DOHH2 (cell line): ENCODE results near the gene CEP290.
"Not testable (repeated sequence)": the region's sequence is repeated elsewhere in the genome, so short reads cannot be mapped to it uniquely, and the experiment has no call there.

Experiments used
- H3F3A ChIP-seq: fragments of 200-600 bp; sonication (generic), shearing (Covaris generic); 2 replicates; pipeline ENCODE4 v1.6.0; 2016; ENCODE audit warnings: antibody characterized with exemption, mild to moderate bottlenecking; ENCODE audit not compliant: control insufficient read depth, insufficient read depth
- H3K27ac ChIP-seq: fragments of 200-600 bp; sonication (generic); 2 replicates; pipeline ENCODE4 v1.5.1; 2014; ENCODE audit warnings: low read depth, mild to moderate bottlenecking, low read length, moderate library complexity
- H3K27me3 ChIP-seq: fragments of 200-600 bp; sonication (generic); 2 replicates; pipeline ENCODE4 v1.6.1; 2014; ENCODE audit warnings: mild to moderate bottlenecking, low read length, mixed read lengths; ENCODE audit not compliant: control insufficient read depth
- H3K36me3 ChIP-seq: fragments of 200-600 bp; sonication (generic); 2 replicates; pipeline ENCODE4 v1.6.1; 2014; ENCODE audit warnings: mild to moderate bottlenecking, low read length, moderate library complexity, mixed read lengths; ENCODE audit not compliant: control insufficient read depth
- H3K4me1 ChIP-seq: fragments of 200-600 bp; sonication (generic); 2 replicates; pipeline ENCODE4 v1.6.1; 2014; ENCODE audit warnings: mild to moderate bottlenecking, low read length, mixed read lengths; ENCODE audit not compliant: control insufficient read depth
- H3K4me2 ChIP-seq: fragments of 200-600 bp; sonication (generic); 2 replicates; pipeline ENCODE4 v1.6.0; 2014; ENCODE audit warnings: mild to moderate bottlenecking, low read length, moderate library complexity
- H3K4me3 ChIP-seq: fragments of 200-600 bp; sonication (generic); 2 replicates; pipeline ENCODE4 v1.5.1; 2014; ENCODE audit warnings: mild to moderate bottlenecking, low read length, mixed read lengths
- H3K79me2 ChIP-seq: fragments of 200-600 bp; sonication (generic); 2 replicates; pipeline ENCODE4 v1.6.1; 2014; ENCODE audit warnings: mild to moderate bottlenecking, low read length, mixed read lengths; ENCODE audit not compliant: control insufficient read depth
- H3K9me2 ChIP-seq: fragments of 200-600 bp; sonication (generic); replicated peaks from 2 replicates; pipeline ENCODE4 v1.6.1; 2014; ENCODE audit warnings: mild to moderate bottlenecking, low read length, mixed read lengths; ENCODE audit not compliant: control insufficient read depth
- H3K9me3 ChIP-seq: fragments of 200-600 bp; sonication (generic); 2 replicates; pipeline ENCODE4 v1.6.1; 2014; ENCODE audit warnings: antibody characterized with exemption, low read length, mixed read lengths; ENCODE audit not compliant: control insufficient read depth, insufficient read depth
- H4K20me1 ChIP-seq: fragments of 200-600 bp; sonication (generic); 2 replicates; pipeline ENCODE4 v1.6.0; 2014; ENCODE audit warnings: low read depth, mild to moderate bottlenecking, antibody characterized with exemption, low read length, moderate library complexity; ENCODE audit not compliant: control insufficient read depth, insufficient read depth
- EZH2phosphoT487 ChIP-seq: fragments of 200-600 bp; sonication (generic); IDR thresholded peaks from 2 replicates; pipeline ENCODE4 v1.6.1; 2017; ENCODE audit warnings: borderline replicate concordance, mild to moderate bottlenecking, antibody characterized with exemption, low read length, moderate library complexity, mixed read lengths
- TF ChIP-seq, protein P1 (sequence below): fragments of 200-600 bp; sonication (generic); IDR thresholded peaks from one replicate; pipeline ENCODE4 v1.5.1; 2014; ENCODE audit warnings: antibody characterized with exemption, mild to moderate bottlenecking, low read depth, low read length; ENCODE audit not compliant: poor library complexity, severe bottlenecking

Gene CEP290

DNA sequence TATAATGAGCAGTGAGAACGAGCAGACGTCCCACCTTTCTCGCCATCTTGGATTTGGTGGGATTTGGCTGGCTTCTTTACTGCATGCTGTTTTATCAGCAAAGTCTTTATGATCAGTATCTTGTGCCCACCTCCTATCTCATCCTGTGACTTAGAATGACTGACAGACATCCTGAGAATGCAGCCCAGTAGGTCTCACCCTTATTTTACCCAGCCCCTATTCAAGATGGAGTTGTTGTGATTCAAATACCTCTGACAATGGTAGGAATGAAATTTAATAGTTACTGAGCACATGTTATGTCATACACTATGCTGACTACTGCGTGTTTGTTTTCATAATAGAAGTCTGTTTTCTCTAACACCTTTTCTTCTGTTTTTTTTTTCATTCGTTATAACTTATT is 2.1 kb upstream of the CEP290 start:
- Histone ChIP-seq H3F3A (no peaks in the 10 kb centered on the region), H3K4me1 (peaks cover 33% of the 10 kb centered on the region), H4K20me1 (no peaks in the 10 kb centered on the region; the same call in 1 of the 2 replicates), H3K9me2 (no peaks in the 10 kb centered on the region), H3K4me2 (peak overlapping the region; percentile 78; the same call in 1 of the 2 replicates), H3K9me3 (no peaks in the 10 kb centered on the region), H3K4me3 (0 out of 2 replicates have a peak overlapping the region, but pooled peaks have one; percentile 77), H3K27me3 (no peaks in the 10 kb centered on the region), H3K79me2 (peaks cover 49% of the 10 kb centered on the region), H3K36me3 (peaks cover 11% of the 10 kb centered on the region), H3K27ac (no peak overlapping the region)
- TF ChIP-seq, protein P1, sequence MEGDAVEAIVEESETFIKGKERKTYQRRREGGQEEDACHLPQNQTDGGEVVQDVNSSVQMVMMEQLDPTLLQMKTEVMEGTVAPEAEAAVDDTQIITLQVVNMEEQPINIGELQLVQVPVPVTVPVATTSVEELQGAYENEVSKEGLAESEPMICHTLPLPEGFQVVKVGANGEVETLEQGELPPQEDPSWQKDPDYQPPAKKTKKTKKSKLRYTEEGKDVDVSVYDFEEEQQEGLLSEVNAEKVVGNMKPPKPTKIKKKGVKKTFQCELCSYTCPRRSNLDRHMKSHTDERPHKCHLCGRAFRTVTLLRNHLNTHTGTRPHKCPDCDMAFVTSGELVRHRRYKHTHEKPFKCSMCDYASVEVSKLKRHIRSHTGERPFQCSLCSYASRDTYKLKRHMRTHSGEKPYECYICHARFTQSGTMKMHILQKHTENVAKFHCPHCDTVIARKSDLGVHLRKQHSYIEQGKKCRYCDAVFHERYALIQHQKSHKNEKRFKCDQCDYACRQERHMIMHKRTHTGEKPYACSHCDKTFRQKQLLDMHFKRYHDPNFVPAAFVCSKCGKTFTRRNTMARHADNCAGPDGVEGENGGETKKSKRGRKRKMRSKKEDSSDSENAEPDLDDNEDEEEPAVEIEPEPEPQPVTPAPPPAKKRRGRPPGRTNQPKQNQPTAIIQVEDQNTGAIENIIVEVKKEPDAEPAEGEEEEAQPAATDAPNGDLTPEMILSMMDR = no peak
- TF ChIP-seq EZH2phosphoT487 = no peak

DNA sequence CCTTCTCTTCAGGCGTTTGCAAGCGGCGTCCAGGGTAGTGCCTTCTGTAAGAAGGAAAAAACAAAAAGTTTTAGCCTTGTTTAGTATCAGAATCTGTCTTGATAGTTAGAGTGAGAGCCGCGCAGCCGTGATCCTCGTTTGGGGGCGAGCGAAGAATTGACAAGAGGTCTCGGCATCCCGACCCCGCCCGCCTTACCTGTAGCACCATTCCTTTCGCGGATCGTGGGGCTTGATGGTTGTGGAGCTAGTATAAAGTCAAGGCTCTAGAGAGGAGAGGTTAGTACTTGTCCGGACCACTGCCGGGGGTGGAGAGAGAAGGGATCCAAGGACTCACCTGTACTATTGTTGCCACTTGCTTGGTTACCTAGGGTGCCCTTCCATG is 713 bp upstream of the CEP290 start:
- H3K4me3 ChIP-seq = peak overlapping the region; percentile 77
- H3K27ac ChIP-seq = no peak overlapping the region
- H3K9me2 ChIP-seq = no peaks in the 10 kb centered on the region
- H3K79me2 ChIP-seq = peaks cover 49% of the 10 kb centered on the region
- peaks cover 18% of the 10 kb centered on the region for H3K36me3 ChIP-seq
- no peaks in the 10 kb centered on the region; the same call in 1 of the 2 replicates for H4K20me1 ChIP-seq
- H3K27me3 ChIP-seq = no peaks in the 10 kb centered on the region
- H3F3A ChIP-seq = no peaks in the 10 kb centered on the region
- no peaks in the 10 kb centered on the region for H3K9me3 ChIP-seq
- H3K4me1 ChIP-seq = peaks cover 33% of the 10 kb centered on the region
- TF ChIP-seq, protein P1 = no peak
- TF ChIP-seq EZH2phosphoT487 = no peak
- H3K4me2 ChIP-seq = peak overlapping the region; percentile 78

DNA sequence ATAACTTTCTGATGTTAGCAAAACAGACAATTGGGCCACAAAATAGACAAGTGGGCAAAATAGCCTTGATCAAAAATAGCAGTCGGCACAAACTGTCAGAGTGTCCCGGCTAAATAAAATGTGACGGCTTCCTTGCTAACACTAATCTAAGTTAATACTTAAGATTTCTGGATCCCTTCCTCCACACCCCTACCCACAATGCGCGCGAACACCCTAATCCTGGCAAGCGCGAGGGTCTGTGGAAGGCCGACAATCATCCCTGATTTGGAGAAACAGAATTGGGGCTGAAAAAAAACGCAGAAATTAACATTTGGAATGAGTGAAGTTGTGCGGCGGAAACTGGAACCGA is 489 bp downstream of the CEP290 start:
- H3K27ac ChIP-seq = no peak overlapping the region
- peak overlapping the region; percentile 78 for H3K4me2 ChIP-seq
- H3F3A ChIP-seq = no peaks in the 10 kb centered on the region
- H3K4me3 ChIP-seq = peak overlapping the region; percentile 77
- H3K36me3 ChIP-seq = peaks cover 20% of the 10 kb centered on the region
- no peaks in the 10 kb centered on the region for H3K9me3 ChIP-seq
- H3K4me1 ChIP-seq = peaks cover 30% of the 10 kb centered on the region
- H4K20me1 ChIP-seq = no peaks in the 10 kb centered on the region; the same call in 1 of the 2 replicates
- no peak for TF ChIP-seq EZH2phosphoT487
- TF ChIP-seq, protein P1 = no peak
- no peaks in the 10 kb centered on the region for H3K27me3 ChIP-seq
- peaks cover 46% of the 10 kb centered on the region for H3K79me2 ChIP-seq
- no peaks in the 10 kb centered on the region for H3K9me2 ChIP-seq

DNA sequence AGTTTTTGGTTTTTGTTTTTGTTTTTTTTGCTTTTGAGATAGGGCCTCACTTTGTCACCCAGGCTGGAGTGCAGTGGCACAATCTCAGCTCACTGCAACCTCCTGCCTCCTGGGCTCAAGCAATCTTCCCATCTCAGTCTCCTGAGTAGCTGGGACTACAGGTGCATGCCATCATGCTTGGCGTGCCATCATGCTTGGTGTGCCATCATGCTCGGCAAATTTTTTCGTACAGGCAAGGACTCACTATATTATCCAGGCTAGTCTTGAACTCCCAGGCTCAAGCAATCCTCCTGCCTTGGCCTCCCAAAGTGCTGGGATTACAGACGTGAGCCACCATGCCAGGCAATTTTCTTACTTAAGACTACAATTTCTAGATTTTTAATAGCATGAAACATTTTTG is 2.2 kb downstream of the CEP290 start:
- Histone ChIP-seq H3K4me1 (peaks cover 25% of the 10 kb centered on the region), H3K79me2 (peaks cover 31% of the 10 kb centered on the region), H3K36me3 (peaks cover 28% of the 10 kb centered on the region)
- H3K4me2 ChIP-seq, H3K9me2 ChIP-seq, H3K27ac ChIP-seq, H3K9me3 ChIP-seq, H3F3A ChIP-seq, H3K27me3 ChIP-seq, H3K4me3 ChIP-seq, H4K20me1 ChIP-seq: not testable (repeated sequence)

DNA sequence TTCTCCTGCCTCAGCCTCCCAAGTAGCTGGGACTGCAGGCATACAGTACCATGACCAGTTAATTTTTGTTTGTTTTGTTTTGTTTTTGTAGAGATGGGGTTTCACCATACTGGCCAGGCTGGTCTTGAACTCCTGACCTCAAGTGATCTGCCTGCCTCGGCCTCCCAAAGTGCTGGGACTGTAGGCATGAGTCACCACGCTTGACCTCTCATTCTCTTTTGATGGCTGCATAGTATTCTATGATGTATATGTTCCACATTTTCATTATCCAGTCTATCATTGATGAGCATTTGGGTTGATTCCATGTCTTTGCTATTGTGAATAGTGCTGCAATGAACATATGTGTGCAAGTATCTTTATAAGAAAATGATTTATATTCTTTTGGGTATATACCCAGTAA is 8.7 kb downstream of the CEP290 start:
- H3K36me3 ChIP-seq = peaks cover 23% of the 10 kb centered on the region
- H3F3A ChIP-seq, H3K79me2 ChIP-seq, H3K4me2 ChIP-seq, H3K4me3 ChIP-seq, H4K20me1 ChIP-seq, H3K27me3 ChIP-seq, H3K27ac ChIP-seq, H3K9me2 ChIP-seq, H3K4me1 ChIP-seq, H3K9me3 ChIP-seq: not testable (repeated sequence)
